IMR-90 (cell line): ENCODE results near the gene CCN5. TPM values are rescaled to one million over a fixed set of nuclear protein-coding genes. Genes with fewer than 3 reads are reported as not detected.
A peak's percentile ranks its signal among the peaks of the same experiment; 100 is the strongest.

ENCODE experiments used
- ATAC-seq: fragments of 200-7000 bp; cut with Tn5 transposase; 2 replicates; pipeline ENCODE4 v1.9.1; 2020; ENCODE audit warnings: low read depth, mild to moderate bottlenecking, moderate library complexity
- BruUV-seq: library from RNA; stranded (reverse); fragments of 400-500 nt; replicated peaks from 2 replicates; lab custom pipeline; 2021; lab: Mats Ljungman, UMichigan
- CTCF ChIA-PET: fragments of 300-600 bp; formaldehyde crosslinking; extraction: SDS; loops from one replicate; lab custom pipeline; 2021; ENCODE audit warnings: antibody characterized with exemption; lab: Yijun Ruan, JAX
- POLR2A ChIA-PET: fragments of 300-600 bp; sonication (Branson Sonifier 250); formaldehyde crosslinking; loops from one replicate; lab custom pipeline; 2022; ENCODE audit warnings: antibody characterized with exemption; ENCODE audit not compliant: unreplicated experiment; lab: Charles Lee
- DNase-seq: peaks from one replicate; pipeline ENCODE4 v3.0.0; 2013
- H2AFZ ChIP-seq: replicated peaks from 2 replicates; pipeline ENCODE3; 2013; ENCODE audit warnings: low read length, mild to moderate bottlenecking; ENCODE audit not compliant: poor library complexity
- H2AK5ac ChIP-seq: 2 replicates; pipeline ENCODE4 v1.6.1; 2013; ENCODE audit warnings: low read depth, low read length, inconsistent platforms
- H2AK9ac ChIP-seq: replicated peaks from 2 replicates; pipeline ENCODE3; 2013; ENCODE audit warnings: mild to moderate bottlenecking, low read depth, low read length, moderate library complexity; ENCODE audit not compliant: poor library complexity
- H2BK120ac ChIP-seq: 2 replicates; pipeline ENCODE4 v1.6.1; 2013; ENCODE audit warnings: low read depth, low read length, inconsistent platforms
- H2BK15ac ChIP-seq: 3 replicates; pipeline ENCODE4 v1.6.1; 2013; ENCODE audit warnings: low read depth, low read length, inconsistent platforms
- H2BK20ac ChIP-seq: 2 replicates; pipeline ENCODE4 v1.6.1; 2013; ENCODE audit warnings: low read depth, mild to moderate bottlenecking, inconsistent platforms, low read length, moderate library complexity
- H2BK5ac ChIP-seq: 2 replicates; pipeline ENCODE4 v1.6.1; 2013; ENCODE audit warnings: mild to moderate bottlenecking, low read depth, low read length, inconsistent platforms; ENCODE audit not compliant: poor library complexity, severe bottlenecking
- H3K14ac ChIP-seq: replicated peaks from 2 replicates; pipeline ENCODE4 v1.6.1; 2013; ENCODE audit warnings: low read depth, low read length, inconsistent platforms
- H3K18ac ChIP-seq: 2 replicates; pipeline ENCODE4 v1.6.1; 2013; ENCODE audit warnings: low read depth, low read length, control low read depth
- H3K23ac ChIP-seq: 2 replicates; pipeline ENCODE4 v1.6.1; 2013; ENCODE audit warnings: low read depth, low read length, inconsistent platforms
- H3K27ac ChIP-seq: 2 replicates; pipeline ENCODE4 v1.5.1; 2013; ENCODE audit warnings: mild to moderate bottlenecking, control low read depth, low read length; ENCODE audit not compliant: insufficient read depth
- H3K27me3 ChIP-seq: 2 replicates; pipeline ENCODE4 v1.6.1; 2013; ENCODE audit warnings: low read length; ENCODE audit not compliant: control insufficient read depth, insufficient read depth
- H3K36me3 ChIP-seq: 2 replicates; pipeline ENCODE4 v1.6.1; 2013; ENCODE audit warnings: low read length, mixed read lengths; ENCODE audit not compliant: control insufficient read depth, insufficient read depth
- H3K4ac ChIP-seq: 2 replicates; pipeline ENCODE4 v1.6.1; 2013; ENCODE audit warnings: low read depth, low read length, inconsistent platforms
- H3K4me1 ChIP-seq: 2 replicates; pipeline ENCODE4 v1.6.1; 2013; ENCODE audit warnings: low read length, mixed read lengths; ENCODE audit not compliant: control insufficient read depth, insufficient read depth
- H3K4me2 ChIP-seq: 2 replicates; pipeline ENCODE4 v1.6.1; 2013; ENCODE audit warnings: low read depth, mild to moderate bottlenecking, control low read depth, low read length, moderate library complexity
- H3K4me3 ChIP-seq: 2 replicates; pipeline ENCODE4 v1.5.1; 2013; ENCODE audit warnings: low read depth, mild to moderate bottlenecking, control low read depth, low read length, moderate library complexity; ENCODE audit not compliant: insufficient read depth
- H3K56ac ChIP-seq: 2 replicates; pipeline ENCODE4 v1.6.1; 2013; ENCODE audit warnings: low read length, inconsistent platforms; ENCODE audit not compliant: insufficient read depth; ENCODE audit errors: extremely low read depth
- H3K79me1 ChIP-seq, 2 experiments: 2 replicates each; pipeline ENCODE4 v1.6.1; 2013; ENCODE audit warnings: low read length in 2 of 2, inconsistent platforms in 1 of 2, low read depth in 1 of 2
- H3K9ac ChIP-seq: 2 replicates; pipeline ENCODE4 v1.6.1; 2013; ENCODE audit warnings: low read depth, low read length, control low read depth
- H3K9me1 ChIP-seq: 2 replicates; pipeline ENCODE4 v1.6.1; 2013; ENCODE audit warnings: low read length, inconsistent platforms; ENCODE audit not compliant: insufficient read depth
- H3K9me3 ChIP-seq: 2 replicates; pipeline ENCODE4 v1.6.1; 2013; ENCODE audit warnings: low read length; ENCODE audit not compliant: control insufficient read depth, insufficient read depth
- H4K20me1 ChIP-seq: 2 replicates; pipeline ENCODE4 v1.6.1; 2013; ENCODE audit warnings: low read length, inconsistent platforms; ENCODE audit not compliant: insufficient read depth
- H4K5ac ChIP-seq: 2 replicates; pipeline ENCODE4 v1.6.1; 2013; ENCODE audit warnings: mild to moderate bottlenecking, low read depth, low read length, control low read depth
- H4K8ac ChIP-seq, 2 experiments: 2 replicates each; pipeline ENCODE4 v1.6.1; 2013; ENCODE audit warnings: low read depth in 2 of 2, low read length in 2 of 2, control low read depth in 1 of 2, inconsistent platforms in 1 of 2
- H4K91ac ChIP-seq: 2 replicates; pipeline ENCODE4 v1.6.1; 2013; ENCODE audit warnings: low read depth, low read length, inconsistent platforms; ENCODE audit not compliant: insufficient read depth
- CHD1 ChIP-seq: IDR thresholded peaks from 2 replicates; pipeline ENCODE4 v1.6.1; 2012; ENCODE audit warnings: low read depth, low read length, improper control_type of control experiment
- CTCF ChIP-seq: conservative IDR thresholded peaks from 2 replicates; pipeline ENCODE4 v1.5.1; 2012; ENCODE audit warnings: mild to moderate bottlenecking, low read depth, low read length, improper control_type of control experiment
- ELK1 ChIP-seq: fragments of 150-350 bp; IDR thresholded peaks from 2 replicates; pipeline ENCODE4 v1.6.1; 2016; ENCODE audit warnings: low read depth, mild to moderate bottlenecking, low read length, moderate library complexity, borderline replicate concordance
- FOS ChIP-seq: fragments of 150-350 bp; IDR thresholded peaks from 2 replicates; pipeline ENCODE4 v1.6.1; 2016; ENCODE audit warnings: low read depth, low read length
- MAFK ChIP-seq: IDR thresholded peaks from 2 replicates; pipeline ENCODE4 v1.6.1; 2012; ENCODE audit warnings: low read depth, low read length, improper control_type of control experiment
- MAZ ChIP-seq: IDR thresholded peaks from 2 replicates; pipeline ENCODE4 v1.6.1; 2012; ENCODE audit warnings: low read depth, mild to moderate bottlenecking, low read length, improper control_type of control experiment, moderate library complexity, borderline replicate concordance
- MXI1 ChIP-seq: IDR thresholded peaks from 2 replicates; pipeline ENCODE4 v1.6.1; 2012; ENCODE audit warnings: low read depth, mild to moderate bottlenecking, low read length, moderate library complexity, borderline replicate concordance
- RCOR1 ChIP-seq: IDR thresholded peaks from 2 replicates; pipeline ENCODE4 v1.6.1; 2012; ENCODE audit warnings: mild to moderate bottlenecking, low read length, improper control_type of control experiment; ENCODE audit not compliant: insufficient replicate concordance
- RFX5 ChIP-seq: IDR thresholded peaks from 2 replicates; pipeline ENCODE4 v1.8.0; 2012; ENCODE audit warnings: low read depth, mild to moderate bottlenecking, low read length, moderate library complexity
- USF2 ChIP-seq: fragments of 150-350 bp; IDR thresholded peaks from 2 replicates; pipeline ENCODE4 v1.6.1; 2017; ENCODE audit warnings: mild to moderate bottlenecking, antibody characterized with exemption, low read length, low read depth
- WGBS, 2 experiments: methylation state at CpG; one replicate each; pipeline versions ENCODE4 v1.1.5 to v1.1.7; 2013; ENCODE audit warnings: missing lambda C conversion rate in 2 of 2; ENCODE audit not compliant: insufficient read length in 1 of 2; ENCODE audit errors: extremely low coverage in 2 of 2; 5-methylcytosine and 5-hydroxymethylcytosine counted together
- dilution Hi-C: fragments of 300-500 bp; cut with HindIII; formaldehyde crosslinking; loops from one replicate; pipeline ENCODE4 v1.14.3; 2018; ENCODE audit warnings: low sequenced_read_pairs; ENCODE audit not compliant: unreplicated experiment
- in situ Hi-C: fragments of 300-500 bp; cut with MboI; formaldehyde crosslinking; loops from 3 replicates; pipeline ENCODE4 v1.14.3; 2019; ENCODE audit warnings: low sequenced_read_pairs, inconsistent platforms, mixed read lengths
- intact Hi-C: fragments of 100-400 bp; cut with micrococcal nuclease; formaldehyde crosslinking; loops from 2 replicates; pipeline ENCODE4 v1.10.0; 2022
- polyA plus RNA-seq, 3 experiments: library from polyadenylated mRNA; depleted of rRNA; stranded (reverse); fragments of >200 nt; gene quantifications; 2 replicates each; pipeline ENCODE4 v1.2.3, GENCODE V29; 2012; ENCODE audit warnings: low replicate concordance in 1 of 3
- total RNA-seq: library from RNA; depleted of rRNA; stranded (reverse); fragments of >200 nt; gene quantifications from 2 replicates; pipeline ENCODE4 v1.2.3, GENCODE V29; 2012

Gene CCN5
- total and polyA plus RNA-seq, 2 of the 4 experiments (the other 2 are of a cell fraction), result not detected

- ATAC-seq (no peak), DNase-seq (no peak)
- Histone ChIP-seq H3K27me3 (peaks cover 7% of the 10 kb centered on the region; the same call in 1 of the 2 replicates), H3K9me1 (no peaks in the 10 kb centered on the region), H3K56ac (no peak overlapping the region), H4K91ac (0 out of 2 replicates have a peak overlapping the region, but pooled peaks have one; percentile 6), H4K5ac (peak overlapping the region; percentile 75; the same call in 1 of the 2 replicates), H4K20me1 (no peaks in the 10 kb centered on the region), H4K8ac (peak overlapping the region in 1 of 2 experiments; percentile 85; a peak in 2 of 4 replicates), H3K18ac (peak overlapping the region; percentile 68; the same call in 1 of the 2 replicates), H2AK9ac (no peak overlapping the region), H2BK15ac (no peak overlapping the region), H3K36me3 (no peaks in the 10 kb centered on the region), H2BK120ac (peak overlapping the region; percentile 81; the same call in 1 of the 2 replicates), H3K79me1 (no peaks in the 10 kb centered on the region), H2BK5ac (no peak overlapping the region), H3K27ac (no peak overlapping the region), H3K4me2 (no peak overlapping the region), H3K4ac (peak overlapping the region; percentile 17), H2BK20ac (0 out of 2 replicates have a peak overlapping the region, but pooled peaks have one; percentile 60), H3K4me3 (no peak overlapping the region), H3K9me3 (no peaks in the 10 kb centered on the region), H2AK5ac (no peak overlapping the region), H2AFZ (no peak overlapping the region), H3K23ac (no peak overlapping the region), H3K14ac (0 out of 2 replicates have a peak overlapping the region, but pooled peaks have one; percentile 4), H3K9ac (no peak overlapping the region), H3K4me1 (peaks cover 2% of the 10 kb centered on the region)
- POLR2A ChIA-PET, result no interaction called here
- dilution Hi-C loops, result no loop called here
- no TSS peak for BruUV-seq
- intact Hi-C loops, result no loop called here
- TF ChIP-seq CTCF (no peak), CHD1 (no peak), MXI1 (no peak), MAFK (no peak), MAZ (no peak), FOS (no peak), RFX5 (no peak), ELK1 (no peak), USF2 (no peak), RCOR1 (no peak)
- in situ Hi-C loops, result no loop called here
- WGBS, 2 experiments, result 100% methylated on average over 1 of the region's 12 CpGs; no CpG with 5 or more reads in 1 of the 2 experiments
- CTCF ChIA-PET, result no interaction called here
Observed at GRCh38 chr20:44678990-44679611, 36.1 kb upstream of the CCN5 start.
